Suprapubic skin (tissue), 4 donors: ENCODE data around the gene LYST. TPM values are rescaled to one million over a fixed set of nuclear protein-coding genes. Genes with fewer than 3 reads are reported as not detected.

Experiments used
- DNase-seq, 2 donors: peaks; one replicate each; pipeline ENCODE4 v3.0.0-alpha.2; 2019; ENCODE audit warnings: low spot score in 2 of 2
- H3K27ac ChIP-seq: fragments of 200-600 bp; sonication (generic); one replicate; pipeline ENCODE4 v1.5.1; 2019
- H3K27me3 ChIP-seq: fragments of 200-600 bp; sonication (generic); one replicate; pipeline ENCODE4 v1.5.1; 2019
- H3K36me3 ChIP-seq: fragments of 200-600 bp; sonication (generic); one replicate; pipeline ENCODE4 v1.5.1; 2019
- H3K4me1 ChIP-seq: fragments of 200-600 bp; sonication (generic); one replicate; pipeline ENCODE4 v1.5.1; 2019
- H3K4me3 ChIP-seq: fragments of 200-600 bp; sonication (generic); one replicate; pipeline ENCODE4 v1.5.1; 2019; ENCODE audit warnings: mild to moderate bottlenecking
- H3K9me3 ChIP-seq: fragments of 200-600 bp; sonication (generic); one replicate; pipeline ENCODE4 v1.5.1; 2019
- CTCF ChIP-seq, 2 donors: fragments of 200-600 bp in 1 of 2; fragments of 450-650 bp in 1 of 2; sonication (generic) in 1 of 2; IDR thresholded peaks; one replicate each; pipeline ENCODE4 v1.5.1; 2016 to 2019; ENCODE audit warnings: antibody characterized with exemption in 2 of 2, mild to moderate bottlenecking in 1 of 2, moderate library complexity in 1 of 2
- EP300 ChIP-seq: sonication (generic); formaldehyde crosslinking; IDR thresholded peaks from one replicate; pipeline ENCODE4 v1.6.1; 2017; ENCODE audit warnings: antibody characterized with exemption
- POLR2A ChIP-seq, 2 donors: fragments of 450-650 bp; IDR thresholded peaks; one replicate each; pipeline ENCODE4 v1.6.1; 2017; ENCODE audit warnings: antibody characterized with exemption in 2 of 2, mild to moderate bottlenecking in 2 of 2, moderate library complexity in 2 of 2
- POLR2AphosphoS5 ChIP-seq, 3 donors: sonication (generic); formaldehyde crosslinking; IDR thresholded peaks; one replicate each; pipeline ENCODE4 v1.6.1; 2017; ENCODE audit warnings: antibody characterized with exemption in 3 of 3
- WGBS: methylation state at CpG from one replicate; pipeline ENCODE4 v1.1.5; 2018; 5-methylcytosine and 5-hydroxymethylcytosine counted together
- total RNA-seq, 4 donors: library from RNA; depleted of rRNA; stranded (reverse); fragments of >200 nt; gene quantifications; one replicate each; pipeline ENCODE4 v1.1.0, GENCODE V29; 2016

Gene LYST
- total RNA-seq, 4 donors from 2014 or later: 40.1 to 118 (median 68.8) TPM

- TF ChIP-seq POLR2AphosphoS5 (IDR thresholded peaks at IDR 0.05): no peak
- no peak for TF ChIP-seq EP300
- no peak for TF ChIP-seq POLR2A (IDR thresholded peaks at IDR 0.05)
- no peak for TF ChIP-seq CTCF (IDR thresholded peaks at IDR 0.05)
- H3K4me3 ChIP-seq: no peak overlapping the region
- H3K4me1 ChIP-seq: peaks cover 12% of the 10 kb centered on the region
- H3K27me3 ChIP-seq: no peaks in the 10 kb centered on the region
- WGBS: 77% methylated on average over 10 of the region's 10 CpGs
- H3K9me3 ChIP-seq: no peaks in the 10 kb centered on the region
- H3K36me3 ChIP-seq: no peaks in the 10 kb centered on the region
- DNase-seq: peak in 1 of 2 donors; percentile 66
- no peak overlapping the region for H3K27ac ChIP-seq
These were observed 228.8 kb downstream of the LYST start for GRCh38 chr1:235637756-235638534.

DNA sequence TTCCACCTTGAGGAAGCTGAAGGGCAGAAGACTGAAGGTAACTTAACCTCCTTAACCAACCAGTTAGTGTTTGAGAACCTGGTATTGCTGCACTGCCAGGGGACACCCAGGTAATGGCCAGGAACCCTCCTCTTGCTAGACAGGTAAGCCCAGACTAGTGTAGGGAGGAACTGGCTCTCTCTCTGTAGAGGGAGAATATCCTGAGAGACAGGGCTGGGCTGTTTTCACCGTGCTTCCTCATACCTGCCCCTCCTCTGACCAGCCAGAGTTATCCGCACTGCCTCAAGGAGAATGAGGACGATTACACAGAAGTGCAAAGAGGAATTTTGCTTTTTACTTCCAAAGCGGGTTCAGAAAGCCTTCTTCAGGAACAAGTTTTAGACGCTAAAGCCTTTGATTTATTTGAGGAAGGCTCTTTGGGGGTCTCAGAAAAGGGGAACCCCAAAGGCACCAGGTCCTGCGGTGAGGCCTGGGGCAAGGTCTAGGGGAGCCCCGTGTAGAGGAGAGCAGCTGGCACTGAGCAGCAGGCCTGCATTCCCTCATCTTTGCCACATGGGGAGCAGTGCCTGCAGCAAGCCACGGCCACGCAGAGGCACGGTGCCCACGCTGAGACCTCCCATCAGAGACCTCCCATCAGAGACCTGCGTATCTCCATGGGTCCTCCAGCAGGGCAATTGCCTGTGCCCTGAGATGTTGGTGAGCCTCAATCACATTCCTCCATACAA, 230.6 kb downstream of the LYST start:
- Histone ChIP-seq H3K4me3 (no peak overlapping the region), H3K27ac (no peak overlapping the region), H3K9me3 (no peaks in the 10 kb centered on the region), H3K27me3 (no peaks in the 10 kb centered on the region), H3K36me3 (no peaks in the 10 kb centered on the region), H3K4me1 (peaks cover 8% of the 10 kb centered on the region)
- TF ChIP-seq POLR2AphosphoS5 (IDR thresholded peaks at IDR 0.05) (no peak), POLR2A (IDR thresholded peaks at IDR 0.05) (no peak), EP300 (no peak), CTCF (IDR thresholded peaks at IDR 0.05) (no peak)
- WGBS: 53% methylated on average over 9 of the region's 12 CpGs
- no peak for DNase-seq

GRCh38 chr1:235632506-235633401, 234.0 kb downstream of the LYST start:
- no peaks in the 10 kb centered on the region for H3K9me3 ChIP-seq
- 21% methylated on average over 14 of the region's 14 CpGs for WGBS
- TF ChIP-seq CTCF (IDR thresholded peaks at IDR 0.05) (no peak), EP300 (no peak), POLR2A (IDR thresholded peaks at IDR 0.05) (no peak), POLR2AphosphoS5 (IDR thresholded peaks at IDR 0.05) (no peak)
- DNase-seq: no peak
- H3K27ac ChIP-seq: no peak overlapping the region
- no peaks in the 10 kb centered on the region for H3K36me3 ChIP-seq
- peaks cover 8% of the 10 kb centered on the region for H3K4me1 ChIP-seq
- H3K27me3 ChIP-seq: no peaks in the 10 kb centered on the region
- H3K4me3 ChIP-seq: peak overlapping the region; percentile 31

GRCh38 chr1:235631816-235632215, 234.9 kb downstream of the LYST start:
- H3K27me3 ChIP-seq: no peaks in the 10 kb centered on the region
- H3K27ac ChIP-seq: no peak overlapping the region
- no peaks in the 10 kb centered on the region for H3K36me3 ChIP-seq
- no peak overlapping the region for H3K4me3 ChIP-seq
- 96% methylated on average over 7 of the region's 7 CpGs for WGBS
- H3K4me1 ChIP-seq: peaks cover 8% of the 10 kb centered on the region
- DNase-seq: no peak
- TF ChIP-seq CTCF (IDR thresholded peaks at IDR 0.05) (no peak), EP300 (no peak), POLR2AphosphoS5 (IDR thresholded peaks at IDR 0.05) (no peak), POLR2A (IDR thresholded peaks at IDR 0.05) (no peak)
- no peaks in the 10 kb centered on the region for H3K9me3 ChIP-seq
